ENCODE data around the gene MAD2L1BP. TPM values are rescaled to one million over a fixed set of nuclear protein-coding genes. Genes with fewer than 3 reads are reported as not detected.
A peak's percentile ranks its signal among the peaks of the same experiment; 100 is the strongest.

Gene MAD2L1BP
- total RNA-seq, 4 donors from 2014 or later = 12.3 to 44.3 (median 17.7) TPM

DNA sequence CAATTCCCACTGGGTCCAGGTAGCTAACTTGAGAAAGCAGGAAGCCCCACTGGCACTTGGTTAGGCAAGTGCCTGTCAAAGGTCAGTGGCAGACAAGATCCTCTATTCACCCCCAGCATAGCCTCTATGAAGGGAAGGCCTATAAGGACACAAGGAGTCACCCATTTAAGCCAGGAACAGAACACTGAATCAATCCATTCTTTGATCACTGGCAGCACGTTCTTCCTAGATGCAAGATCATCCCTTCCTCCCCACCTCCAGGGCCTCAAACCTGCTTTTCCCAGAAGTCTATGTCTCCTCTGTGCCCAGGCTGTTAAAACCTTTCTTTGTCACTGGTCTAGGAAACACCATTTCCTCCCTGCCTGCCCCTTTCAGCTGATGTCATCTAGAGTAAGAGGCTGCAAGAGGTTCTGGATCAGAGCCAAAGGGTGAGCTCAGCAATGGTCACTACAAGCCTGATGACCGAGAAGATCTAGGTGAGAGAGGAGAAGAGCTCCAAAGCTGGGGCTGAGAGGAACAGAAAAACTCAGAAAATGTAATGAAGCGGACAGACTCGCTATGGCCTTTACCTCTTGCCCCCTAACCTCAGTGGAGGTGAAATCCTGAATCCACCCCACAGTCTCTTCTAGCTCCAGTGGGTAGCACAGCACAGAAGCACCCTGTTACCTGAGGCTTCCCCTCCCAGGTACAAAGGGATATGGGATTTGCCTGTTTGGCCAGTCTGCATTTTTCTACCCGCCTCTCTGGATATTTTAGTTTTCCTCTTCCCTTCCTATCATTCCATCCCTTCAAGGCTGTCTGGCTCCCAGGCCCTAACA is 8.4 kb upstream of the MAD2L1BP start:
- peak; percentile 74 to 92 for DNase-seq
- Histone ChIP-seq H3K27me3 (no peaks in the 10 kb centered on the region), H3K9me3 (no peaks in the 10 kb centered on the region), H3K4me1 (peaks cover 5 to 9% of the 10 kb centered on the region in 2 donors), H3K27ac (peak overlapping the region; percentile 95 to 99), H3K36me3 (no peaks in the 10 kb centered on the region), H3K4me3 (no peak overlapping the region)
- TF ChIP-seq, protein P1, sequence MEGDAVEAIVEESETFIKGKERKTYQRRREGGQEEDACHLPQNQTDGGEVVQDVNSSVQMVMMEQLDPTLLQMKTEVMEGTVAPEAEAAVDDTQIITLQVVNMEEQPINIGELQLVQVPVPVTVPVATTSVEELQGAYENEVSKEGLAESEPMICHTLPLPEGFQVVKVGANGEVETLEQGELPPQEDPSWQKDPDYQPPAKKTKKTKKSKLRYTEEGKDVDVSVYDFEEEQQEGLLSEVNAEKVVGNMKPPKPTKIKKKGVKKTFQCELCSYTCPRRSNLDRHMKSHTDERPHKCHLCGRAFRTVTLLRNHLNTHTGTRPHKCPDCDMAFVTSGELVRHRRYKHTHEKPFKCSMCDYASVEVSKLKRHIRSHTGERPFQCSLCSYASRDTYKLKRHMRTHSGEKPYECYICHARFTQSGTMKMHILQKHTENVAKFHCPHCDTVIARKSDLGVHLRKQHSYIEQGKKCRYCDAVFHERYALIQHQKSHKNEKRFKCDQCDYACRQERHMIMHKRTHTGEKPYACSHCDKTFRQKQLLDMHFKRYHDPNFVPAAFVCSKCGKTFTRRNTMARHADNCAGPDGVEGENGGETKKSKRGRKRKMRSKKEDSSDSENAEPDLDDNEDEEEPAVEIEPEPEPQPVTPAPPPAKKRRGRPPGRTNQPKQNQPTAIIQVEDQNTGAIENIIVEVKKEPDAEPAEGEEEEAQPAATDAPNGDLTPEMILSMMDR (IDR thresholded peaks at IDR 0.05) = no peak
- TF ChIP-seq POLR2A (IDR thresholded peaks at IDR 0.05) = no peak
- intact Hi-C loops (cut with DNase I; ENCODE audit: low total_unique reads) = no loop called here

DNA sequence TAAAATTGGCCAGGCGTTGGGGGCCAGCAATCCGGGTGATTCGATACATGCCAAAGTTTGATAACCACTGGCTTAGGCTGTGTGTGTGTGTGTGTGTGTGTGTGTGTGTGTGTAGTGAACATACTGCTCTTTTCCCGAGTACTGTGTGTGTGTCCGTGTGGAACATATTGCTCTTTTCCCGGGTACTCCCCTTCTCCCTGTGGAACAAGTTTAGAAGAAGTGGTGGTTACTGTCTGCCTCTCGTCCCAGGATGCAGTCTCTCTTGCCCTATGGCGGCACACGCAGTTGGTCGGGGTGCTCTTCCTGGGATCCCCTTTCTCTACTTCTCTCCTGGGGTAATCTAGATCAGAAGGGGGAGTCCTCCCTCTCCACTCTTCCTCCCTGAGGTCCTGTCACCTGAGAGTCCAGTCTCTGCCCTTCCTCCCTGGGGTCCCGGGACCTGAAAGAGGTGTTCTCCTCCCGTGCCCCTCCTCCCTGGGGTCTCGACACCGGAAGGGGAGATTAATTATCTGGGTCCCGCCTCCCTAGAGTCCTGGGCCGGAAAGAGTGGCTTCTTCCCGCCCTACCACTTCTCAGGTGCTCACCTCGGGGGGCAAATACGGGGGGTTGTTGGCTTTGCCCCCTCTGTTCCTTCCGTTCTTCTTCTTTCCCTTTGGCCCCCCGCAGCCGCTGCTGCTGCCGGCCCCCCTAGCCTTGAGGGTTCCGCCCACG is 7.1 kb upstream of the MAD2L1BP start:
- H3K4me3 ChIP-seq = peak overlapping the region; percentile 96 to 97
- peaks cover 5 to 9% of the 10 kb centered on the region in 2 donors for H3K4me1 ChIP-seq
- intact Hi-C loops (cut with DNase I; ENCODE audit: low total_unique reads) = no loop called here
- no peaks in the 10 kb centered on the region for H3K27me3 ChIP-seq
- peak; percentile 61 to 63 for DNase-seq
- H3K9me3 ChIP-seq = no peaks in the 10 kb centered on the region
- TF ChIP-seq POLR2A (IDR thresholded peaks at IDR 0.05) = no peak
- TF ChIP-seq, protein P1 (IDR thresholded peaks at IDR 0.05) = no peak
- H3K27ac ChIP-seq = peak overlapping the region; percentile 95 to 99
- H3K36me3 ChIP-seq = no peaks in the 10 kb centered on the region

DNA sequence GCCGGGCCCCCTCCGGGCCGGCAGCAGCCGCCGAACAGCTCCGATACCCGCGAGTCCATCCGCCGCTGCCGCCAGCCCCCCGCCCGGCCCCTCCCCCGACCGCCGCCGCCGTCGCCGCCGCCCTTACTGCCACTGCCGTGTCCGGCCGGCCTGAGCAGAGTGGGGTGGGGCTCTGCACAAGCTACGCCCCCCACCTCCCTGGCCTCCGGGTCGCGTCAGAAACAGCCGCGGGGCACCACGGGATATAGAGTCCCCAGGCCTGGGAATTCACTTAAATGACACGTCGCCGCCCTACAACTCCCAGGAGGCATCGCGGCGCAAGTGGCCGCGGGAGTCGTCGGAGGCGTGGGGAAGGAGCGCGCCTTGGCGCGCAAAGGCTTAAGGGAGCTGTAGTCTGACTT is 6.5 kb upstream of the MAD2L1BP start, which contains the start of gene GTPBP2:
Gene GTPBP2, minus strand, starts transcription at position 161 of the 401 bp plus-strand sequence. Its CDS starts 102 bp downstream, at position 59.
- H3K4me3 ChIP-seq = peak within 1 kb of the TSS; percentile 96 to 97
- no peaks in the 10 kb centered on the region for H3K9me3 ChIP-seq
- H3K36me3 ChIP-seq = no peaks in the 10 kb centered on the region
- peak; percentile 98 to 99 for DNase-seq
- peaks cover 5 to 9% of the 10 kb centered on the region in 2 donors for H3K4me1 ChIP-seq
- H3K27me3 ChIP-seq = no peaks in the 10 kb centered on the region
- intact Hi-C loops (cut with DNase I; ENCODE audit: low total_unique reads) = no loop called here
- peak; percentile 54 to 78 for TF ChIP-seq POLR2A (IDR thresholded peaks at IDR 0.05)
- TF ChIP-seq, protein P1 (IDR thresholded peaks at IDR 0.05) = peak in 1 of 4 experiments; percentile 17
- peak within 1 kb of the TSS; percentile 95 to 99 for H3K27ac ChIP-seq

DNA sequence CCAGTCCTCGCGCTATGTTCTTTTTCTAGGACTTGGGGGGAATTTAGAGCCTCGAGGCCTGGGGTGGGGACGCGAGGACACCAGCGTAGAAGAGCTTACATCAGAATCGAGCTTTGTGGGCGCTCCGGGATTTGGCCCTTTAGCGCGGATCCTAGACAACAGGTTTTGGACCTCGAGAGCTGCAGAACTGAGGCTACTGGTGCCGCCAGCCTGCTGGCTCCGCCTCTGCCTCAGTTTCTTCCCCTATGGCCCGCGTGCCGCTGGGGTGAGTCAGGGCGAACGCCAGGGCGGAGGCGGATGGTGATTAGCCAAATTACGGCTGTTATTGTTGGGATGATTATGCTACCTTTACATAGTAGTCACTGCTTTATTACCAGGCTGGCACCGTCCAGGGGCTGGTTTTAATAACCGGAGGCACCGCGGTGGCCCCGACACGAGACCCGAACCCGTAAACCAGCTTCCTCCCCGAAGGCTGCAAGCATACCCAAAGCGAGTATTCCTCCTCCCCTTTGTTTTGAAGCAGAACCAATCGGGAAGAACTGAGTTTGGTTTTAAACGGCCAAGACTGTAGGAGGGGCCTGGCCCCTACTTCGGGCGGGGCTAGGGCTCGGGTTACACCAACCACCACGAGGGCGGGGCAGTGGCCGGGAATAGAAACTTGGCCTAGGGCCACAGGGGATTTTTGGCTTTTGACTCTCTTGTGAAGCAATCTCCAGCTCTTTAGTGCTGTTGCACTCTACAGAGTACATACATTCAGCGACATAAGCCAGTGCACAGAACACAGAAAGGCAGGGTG is 5.9 kb upstream of the MAD2L1BP start:
- peaks cover 5 to 9% of the 10 kb centered on the region in 2 donors for H3K4me1 ChIP-seq
- H3K27ac ChIP-seq = peak overlapping the region; percentile 95 to 99
- H3K36me3 ChIP-seq = no peaks in the 10 kb centered on the region
- no peaks in the 10 kb centered on the region for H3K9me3 ChIP-seq
- DNase-seq = peak; percentile 96 to 97
- H3K27me3 ChIP-seq = no peaks in the 10 kb centered on the region
- intact Hi-C loops (cut with DNase I; ENCODE audit: low total_unique reads) = no loop called here
- TF ChIP-seq POLR2A (IDR thresholded peaks at IDR 0.05) = peak; percentile 75 to 82
- TF ChIP-seq, protein P1 (IDR thresholded peaks at IDR 0.05) = peak in 1 of 4 experiments; percentile 10
- peak overlapping the region; percentile 96 to 97 for H3K4me3 ChIP-seq
